GM12878 (cell line): ENCODE results near the gene THRA. TPM values are rescaled to one million over a fixed set of nuclear protein-coding genes. Genes with fewer than 3 reads are reported as not detected.

Source experiments
- CHD4 ChIP-seq: fragments of 200-600 bp; sonication (generic); IDR thresholded peaks from 2 replicates; pipeline ENCODE4 v1.6.1; 2016; ENCODE audit warnings: mild to moderate bottlenecking
- GABPA ChIP-seq: IDR thresholded peaks from 2 replicates; pipeline ENCODE4 v1.6.1; 2014; ENCODE audit warnings: antibody characterized with exemption, low read depth, mild to moderate bottlenecking, inconsistent platforms
- HSF1 ChIP-seq: fragments of 150-350 bp; IDR thresholded peaks from 2 replicates; pipeline ENCODE4 v1.6.1; 2014; ENCODE audit warnings: mild to moderate bottlenecking, low read depth, low read length
- JUNB ChIP-seq: IDR thresholded peaks from 2 replicates; pipeline ENCODE4 v1.6.1; 2016; ENCODE audit warnings: antibody characterized with exemption, mild to moderate bottlenecking
- LARP7 ChIP-seq: fragments of 450-650 bp; IDR thresholded peaks from 2 replicates; pipeline ENCODE4 v1.6.1; 2017; ENCODE audit warnings: mild to moderate bottlenecking
- NR2F1 ChIP-seq: fragments of 450-650 bp; conservative IDR thresholded peaks from 2 replicates; pipeline ENCODE4 v1.6.1; 2017; ENCODE audit warnings: mild to moderate bottlenecking
- RELA ChIP-seq: fragments of 450-650 bp; IDR thresholded peaks from 2 replicates; pipeline ENCODE4 v1.8.0; 2014; ENCODE audit warnings: borderline replicate concordance; ENCODE audit not compliant: partially characterized antibody
- SKIL ChIP-seq: fragments of 450-650 bp; IDR thresholded peaks from 2 replicates; pipeline ENCODE4 v1.6.1; 2017; ENCODE audit warnings: mild to moderate bottlenecking, low read depth, inconsistent platforms; ENCODE audit not compliant: poor library complexity, severe bottlenecking
- SREBF1 ChIP-seq: IDR thresholded peaks from 2 replicates; pipeline ENCODE4 v1.6.1; 2012; ENCODE audit warnings: mild to moderate bottlenecking, low read length
- ZBTB4 ChIP-seq: fragments of 450-650 bp; formaldehyde crosslinking; IDR thresholded peaks from 2 replicates; pipeline ENCODE4 v1.4.0; 2022; ENCODE audit warnings: mild to moderate bottlenecking, moderate library complexity
- ZNF687 ChIP-seq: fragments of 450-650 bp; IDR thresholded peaks from 2 replicates; pipeline ENCODE4 v1.6.1; 2017; ENCODE audit warnings: mild to moderate bottlenecking, moderate library complexity
- ZZZ3 ChIP-seq: IDR thresholded peaks from 2 replicates; pipeline ENCODE4 v1.6.1; 2011; ENCODE audit warnings: low read depth; ENCODE audit not compliant: control insufficient read depth, insufficient read length
- polyA plus RNA-seq, 11 experiments: library from polyadenylated mRNA; depleted of rRNA in 4 of 11; unstranded in 6 of 11; stranded (reverse) in 5 of 11; fragments of >200 nt; fragmentation: Nextera tagmentation in 4 of 11; fragmentation: Illumina TruSeq in 1 of 11; extraction: Ambion mirVana in 4 of 11; extraction: Trizol in 1 of 11; gene quantifications; 1 replicate in 1 of 11; 2 replicates in 10 of 11; pipeline versions ENCODE4 v1.2.1 to v1.2.3, GENCODE V29; 2011 to 2016; ENCODE audit warnings: inconsistent platforms in 2 of 11, missing spikeins in 2 of 11, low read depth in 1 of 11
- total RNA-seq, 4 experiments: library from RNA; depleted of rRNA in 3 of 4; stranded (reverse); fragments of >200 nt in 3 of 4; fragmentation: Illumina TruSeq in 1 of 4; extraction: Trizol in 1 of 4; gene quantifications; 2 replicates each; pipeline versions ENCODE4 v1.2.1 to v1.2.3, GENCODE V29; 2013 to 2021

The THRA gene
- total and polyA plus RNA-seq, 10 of the 15 experiments (the other 5 are each of a cell fraction or from before 2014, with no cell fraction given): 0.03 to 2.0 (median 0.64) TPM

- no peak for TF ChIP-seq ZBTB4
- no peak for TF ChIP-seq JUNB
- peak; percentile 90 for TF ChIP-seq ZNF687
- no peak for TF ChIP-seq SKIL
- TF ChIP-seq SREBF1: no peak
- peak; percentile 54; the same call in 1 of the 2 replicates for TF ChIP-seq NR2F1
- no peak for TF ChIP-seq HSF1
- no peak for TF ChIP-seq GABPA
- TF ChIP-seq LARP7: 0 out of 2 replicates have a peak, but pooled peaks have one; percentile 18
- TF ChIP-seq CHD4: no peak
- TF ChIP-seq RELA: no peak
- TF ChIP-seq ZZZ3: no peak
Observed at GRCh38 chr17:40098846-40099618, 36.3 kb downstream of the THRA start (continued).
